Fibroblast of pulmonary artery (primary cell): ENCODE measurements around the gene GRIFIN.

ENCODE experiments used
- DNase-seq: peaks from one replicate; pipeline ENCODE4 v3.0.0-alpha.2; 2010; ENCODE audit warnings: low read depth
- H3K4me3 ChIP-seq: replicated peaks from 2 replicates; pipeline ENCODE4 v1.5.1; 2011; ENCODE audit warnings: low read depth, mild to moderate bottlenecking, control low read depth, low read length, moderate library complexity
- TF ChIP-seq, protein P1 (sequence below): IDR thresholded peaks from 2 replicates; pipeline ENCODE4 v1.5.1; 2011; ENCODE audit warnings: mild to moderate bottlenecking, control low read depth, low read length, inconsistent platforms; ENCODE audit errors: missing control alignments

The GRIFIN gene

DNA sequence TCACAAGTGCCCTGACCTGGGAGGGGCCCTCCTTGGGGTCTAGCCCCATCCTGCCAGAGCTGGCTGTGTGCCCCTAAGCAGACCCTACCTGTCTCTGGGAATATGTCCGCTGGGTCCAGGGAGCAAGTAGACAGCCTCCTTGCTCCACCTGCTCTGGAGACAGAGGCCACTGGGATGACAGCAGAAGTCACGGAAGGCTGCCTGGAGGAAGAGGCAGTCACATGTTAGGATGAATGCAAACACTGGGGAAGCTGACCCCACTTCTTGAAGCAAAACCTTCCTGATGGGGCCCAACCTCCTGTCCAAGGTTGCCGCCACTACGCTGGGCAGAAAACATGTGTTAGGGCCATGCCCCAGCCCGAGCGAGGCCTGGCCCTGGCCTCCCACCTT is 31.7 kb upstream of the GRIFIN start:
- TF ChIP-seq, protein P1, sequence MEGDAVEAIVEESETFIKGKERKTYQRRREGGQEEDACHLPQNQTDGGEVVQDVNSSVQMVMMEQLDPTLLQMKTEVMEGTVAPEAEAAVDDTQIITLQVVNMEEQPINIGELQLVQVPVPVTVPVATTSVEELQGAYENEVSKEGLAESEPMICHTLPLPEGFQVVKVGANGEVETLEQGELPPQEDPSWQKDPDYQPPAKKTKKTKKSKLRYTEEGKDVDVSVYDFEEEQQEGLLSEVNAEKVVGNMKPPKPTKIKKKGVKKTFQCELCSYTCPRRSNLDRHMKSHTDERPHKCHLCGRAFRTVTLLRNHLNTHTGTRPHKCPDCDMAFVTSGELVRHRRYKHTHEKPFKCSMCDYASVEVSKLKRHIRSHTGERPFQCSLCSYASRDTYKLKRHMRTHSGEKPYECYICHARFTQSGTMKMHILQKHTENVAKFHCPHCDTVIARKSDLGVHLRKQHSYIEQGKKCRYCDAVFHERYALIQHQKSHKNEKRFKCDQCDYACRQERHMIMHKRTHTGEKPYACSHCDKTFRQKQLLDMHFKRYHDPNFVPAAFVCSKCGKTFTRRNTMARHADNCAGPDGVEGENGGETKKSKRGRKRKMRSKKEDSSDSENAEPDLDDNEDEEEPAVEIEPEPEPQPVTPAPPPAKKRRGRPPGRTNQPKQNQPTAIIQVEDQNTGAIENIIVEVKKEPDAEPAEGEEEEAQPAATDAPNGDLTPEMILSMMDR = no peak
- no peak overlapping the region for H3K4me3 ChIP-seq
- no peak for DNase-seq

DNA sequence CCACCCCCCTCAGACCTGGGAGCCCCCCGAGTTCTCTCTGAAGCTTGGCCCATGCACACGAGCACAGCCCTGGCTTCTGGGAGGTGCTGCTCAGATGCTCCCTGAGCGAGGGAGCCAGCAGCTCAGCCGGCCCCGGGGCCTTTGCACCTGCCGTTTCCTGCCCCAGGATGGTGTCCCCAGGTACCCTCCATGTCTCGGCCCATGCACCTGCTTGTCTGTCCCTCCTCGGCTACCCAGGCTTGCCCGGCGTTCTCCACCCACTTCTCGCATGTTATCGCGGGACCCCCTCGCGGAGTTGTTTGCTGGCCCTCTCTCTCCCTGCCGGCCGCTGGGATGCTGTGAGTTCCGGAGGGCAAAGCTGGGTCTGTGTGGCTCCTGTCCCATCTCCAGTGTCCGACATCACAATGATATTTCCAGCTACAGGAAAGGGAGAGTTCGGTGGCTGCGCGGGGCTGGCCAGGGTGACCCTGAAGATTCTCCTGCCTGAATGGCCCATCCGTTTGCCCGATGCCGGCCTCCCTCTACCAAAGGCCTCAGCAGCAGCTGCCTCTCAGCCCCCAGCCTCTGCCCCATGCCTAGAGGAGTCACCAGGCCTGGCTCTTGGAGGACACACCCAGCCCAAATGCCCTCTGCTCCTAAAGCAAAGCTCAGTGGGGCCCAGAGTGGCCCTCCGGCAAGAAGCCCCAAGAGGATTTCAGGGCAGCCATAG is 31.2 kb upstream of the GRIFIN start:
- H3K4me3 ChIP-seq = no peak overlapping the region
- no peak for DNase-seq

DNA sequence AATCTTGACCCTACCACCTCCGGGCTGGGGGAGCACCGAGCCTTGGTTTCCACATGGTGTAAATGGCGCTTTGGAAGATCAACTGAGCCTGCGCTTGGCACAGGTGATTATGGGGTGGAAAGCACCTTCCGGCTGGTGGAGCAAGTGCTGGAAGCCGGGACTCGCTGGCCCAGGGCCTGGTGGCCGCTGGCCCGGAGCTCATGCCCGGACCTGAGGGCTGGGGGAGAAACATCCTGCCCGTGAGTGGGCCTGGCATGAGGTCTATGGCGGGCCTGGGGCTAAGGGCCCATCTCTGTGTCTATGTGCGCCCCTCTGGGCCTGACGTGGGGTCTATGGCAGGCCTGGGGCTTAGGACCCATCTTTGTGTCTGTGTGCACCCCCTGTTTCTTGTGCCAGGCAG is 29.2 kb upstream of the GRIFIN start:
- TF ChIP-seq, protein P1 = no peak
- no peak for DNase-seq
- H3K4me3 ChIP-seq = no peak overlapping the region

More for the DNA sequence above, 31.2 kb upstream of the GRIFIN start:
- TF ChIP-seq, protein P1 = no peak

DNA sequence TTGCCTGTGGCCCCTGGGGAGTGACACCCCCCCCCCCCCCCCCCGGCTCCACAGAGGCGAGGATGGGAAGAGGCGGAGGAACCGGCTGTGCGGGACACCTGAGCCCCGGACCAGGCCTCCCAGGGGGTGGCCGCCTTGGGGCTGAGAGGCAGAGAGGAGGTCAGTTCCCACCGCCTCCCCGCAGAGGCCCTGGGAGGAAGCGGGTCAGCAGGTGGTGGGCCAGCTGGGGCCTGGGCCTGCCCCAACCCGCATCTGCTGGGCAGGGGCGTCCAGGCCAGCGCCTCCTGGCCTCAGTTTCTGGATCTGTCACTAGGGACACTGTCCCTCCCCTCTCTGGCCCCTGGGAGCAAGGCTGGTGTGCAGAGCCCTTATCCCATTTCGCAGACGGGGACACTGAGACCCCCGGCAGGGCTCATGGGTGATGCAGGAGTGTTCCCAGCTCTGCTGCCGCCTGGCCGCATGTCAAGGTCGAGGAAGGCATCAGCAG is 28.7 kb upstream of the GRIFIN start:
- DNase-seq = no peak
- H3K4me3 ChIP-seq = no peak overlapping the region
- TF ChIP-seq, protein P1 = no peak

DNA sequence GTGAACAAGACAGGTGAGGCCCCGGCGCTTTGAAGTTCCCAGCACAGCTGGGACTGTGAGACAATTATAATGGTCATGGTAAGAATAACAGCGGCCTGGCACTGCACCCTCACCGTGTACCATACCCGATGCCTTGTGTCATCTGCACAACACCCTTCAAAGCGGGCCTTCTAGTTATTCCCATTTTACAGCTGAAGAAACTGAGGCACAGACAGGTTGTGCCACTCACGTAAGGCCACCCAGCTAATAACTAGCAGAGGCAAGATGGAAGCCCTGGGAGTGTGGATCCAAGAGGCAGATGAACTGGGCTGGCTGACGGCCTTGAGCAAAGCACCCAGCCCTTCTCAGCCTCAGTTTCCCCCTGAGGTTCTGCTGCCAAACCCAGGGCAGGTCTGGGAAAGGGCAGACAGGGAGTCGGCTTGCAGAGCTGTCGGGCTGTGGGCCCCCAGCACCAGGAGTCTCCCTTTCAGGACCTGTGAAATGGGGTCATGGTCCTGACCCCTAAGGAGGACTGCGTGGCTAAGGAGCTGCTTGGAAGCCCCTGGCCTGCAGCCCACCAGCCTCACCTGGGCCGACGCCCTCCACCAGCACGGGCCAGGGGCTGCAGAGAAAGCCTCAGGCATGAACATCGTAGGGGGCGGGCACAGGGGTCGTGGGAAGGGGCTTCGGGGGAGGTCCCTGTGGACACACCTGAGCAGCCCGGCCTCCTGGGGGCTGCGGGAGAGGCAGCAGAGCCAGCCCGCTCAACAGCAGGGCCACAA is 28.1 kb upstream of the GRIFIN start:
- H3K4me3 ChIP-seq = no peak overlapping the region
- TF ChIP-seq, protein P1 = no peak
- no peak for DNase-seq

DNA sequence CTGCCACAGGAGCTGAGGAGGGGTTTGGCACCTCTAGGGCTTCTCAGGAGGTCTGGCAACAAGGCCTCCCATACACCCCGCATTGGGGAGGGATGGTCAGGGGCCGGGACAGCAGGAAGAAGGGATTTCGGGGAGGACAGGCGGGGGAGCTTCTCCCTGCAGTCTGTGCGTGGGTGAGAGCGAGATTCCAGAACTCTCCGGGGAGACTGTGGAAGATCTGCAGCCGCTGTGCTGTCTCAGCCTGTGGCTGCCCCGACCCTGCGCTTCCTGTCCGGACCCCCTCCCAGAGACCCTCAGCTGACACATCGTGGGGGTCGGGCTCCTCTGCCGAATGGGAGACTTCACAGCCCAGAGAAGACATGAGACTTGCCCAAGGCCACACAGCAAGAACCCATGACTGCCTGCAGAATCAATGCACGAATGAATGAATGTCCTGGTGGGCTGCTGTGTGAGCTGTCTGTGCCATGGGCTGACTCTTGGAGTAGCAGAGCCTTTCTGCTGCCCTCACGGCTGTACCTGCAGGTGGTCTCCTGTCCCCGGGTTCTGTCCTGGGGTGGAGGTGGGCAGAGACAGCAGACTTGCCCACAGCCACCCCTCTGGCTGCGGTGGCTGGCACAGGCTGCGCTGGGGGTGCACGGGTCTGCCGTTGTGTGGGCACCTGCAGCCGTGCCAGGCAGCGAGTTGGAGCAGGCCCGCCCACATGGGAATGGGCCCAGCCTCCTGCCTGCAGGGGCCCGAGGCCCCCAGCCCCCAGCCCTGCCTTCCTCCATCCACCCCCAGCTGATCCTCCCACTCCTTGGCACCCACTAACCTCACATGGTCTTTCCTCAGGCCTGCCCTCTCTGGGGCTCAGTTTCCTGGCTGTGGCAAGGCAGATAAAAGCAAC is 27.1 kb upstream of the GRIFIN start:
- TF ChIP-seq, protein P1 = no peak
- no peak for DNase-seq
- no peak overlapping the region for H3K4me3 ChIP-seq
